A549 (cell line): ENCODE measurements around the gene GLP2R. TPM values are rescaled to one million over a fixed set of nuclear protein-coding genes. Genes with fewer than 3 reads are reported as not detected.

ENCODE experiments used
- BHLHE40 ChIP-seq: IDR thresholded peaks from 2 replicates; pipeline ENCODE4 v1.6.1; 2012; ENCODE audit warnings: low read depth, low read length, inconsistent platforms
- CBX2 ChIP-seq: fragments of 200-600 bp; sonication (generic); IDR thresholded peaks from 2 replicates; pipeline ENCODE4 v1.6.1; 2016; ENCODE audit warnings: low read depth, mild to moderate bottlenecking, borderline replicate concordance
- CHD2 ChIP-seq: fragments of 150-350 bp; IDR thresholded peaks from 2 replicates; pipeline ENCODE4 v1.6.1; 2014; ENCODE audit warnings: low read length; ENCODE audit not compliant: partially characterized antibody
- CHD4 ChIP-seq: fragments of 200-600 bp; sonication (generic); IDR thresholded peaks from 2 replicates; pipeline ENCODE4 v1.6.1; 2016; ENCODE audit warnings: antibody characterized with exemption, mild to moderate bottlenecking, borderline replicate concordance
- EHF ChIP-seq: fragments of 250-450 bp; sonication (Bioruptor Pico); IDR thresholded peaks from 2 replicates; pipeline ENCODE4 v1.5.0; 2020; ENCODE audit warnings: mild to moderate bottlenecking
- EP300 ChIP-seq, 2 experiments: fragments of >200 bp; sonication (Bioruptor Twin); formaldehyde crosslinking; IDR thresholded peaks; 2 replicates in 1 of 2; 3 replicates in 1 of 2; pipeline ENCODE4 v1.6.1; 2016 to 2017
- ESRRA ChIP-seq: fragments of 150-350 bp; IDR thresholded peaks from 2 replicates; pipeline ENCODE4 v1.6.1; 2014; ENCODE audit warnings: mild to moderate bottlenecking, low read length, borderline replicate concordance
- FOSB ChIP-seq: fragments of 250-450 bp; sonication (Bioruptor Pico); IDR thresholded peaks from 2 replicates; pipeline ENCODE4 v1.5.0; 2020; ENCODE audit warnings: mild to moderate bottlenecking, moderate library complexity
- FOSL2 ChIP-seq, 2 experiments: fragments of 450-650 bp in 1 of 2; fragments of >200 bp in 1 of 2; sonication (Bioruptor Twin) in 1 of 2; formaldehyde crosslinking; IDR thresholded peaks; 2 replicates each; pipeline versions ENCODE4 v1.5.0 to v1.6.1; 2016 to 2020; ENCODE audit warnings: mild to moderate bottlenecking in 1 of 2, moderate library complexity in 1 of 2
- GATA3 ChIP-seq: IDR thresholded peaks from 2 replicates; pipeline ENCODE4 v1.6.1; 2012; ENCODE audit warnings: borderline replicate concordance
- HDAC2 ChIP-seq: fragments of 200-600 bp; sonication (generic); IDR thresholded peaks from 2 replicates; pipeline ENCODE4 v1.6.1; 2016
- HOXA7 ChIP-seq: fragments of 250-450 bp; sonication (Bioruptor Pico); IDR thresholded peaks from 2 replicates; pipeline ENCODE4 v1.5.0; 2020; ENCODE audit warnings: mild to moderate bottlenecking, moderate library complexity
- HOXB5 ChIP-seq: fragments of 250-450 bp; sonication (Bioruptor Pico); IDR thresholded peaks from 2 replicates; pipeline ENCODE4 v1.5.0; 2020; ENCODE audit warnings: mild to moderate bottlenecking, moderate library complexity
- JUN ChIP-seq, 2 experiments: fragments of >200 bp; sonication (Bioruptor Twin); formaldehyde crosslinking; IDR thresholded peaks; 2 replicates in 1 of 2; 3 replicates in 1 of 2; pipeline ENCODE4 v1.6.1; 2016 to 2017
- JUNB ChIP-seq: fragments of >200 bp; sonication (Bioruptor Twin); formaldehyde crosslinking; IDR thresholded peaks from 2 replicates; pipeline ENCODE4 v1.6.1; 2016
- MAFK ChIP-seq: fragments of 450-650 bp; IDR thresholded peaks from 2 replicates; pipeline ENCODE4 v1.6.1; 2014; ENCODE audit not compliant: partially characterized antibody
- MYC ChIP-seq: IDR thresholded peaks from 2 replicates; pipeline ENCODE4 v1.6.1; 2012; ENCODE audit warnings: mild to moderate bottlenecking, inconsistent platforms, low read length, improper control_type of control experiment, borderline replicate concordance
- NFE2L2 ChIP-seq: fragments of 150-350 bp; conservative IDR thresholded peaks from 2 replicates; pipeline ENCODE4 v1.6.1; 2014; ENCODE audit warnings: low read length
- POLR2A ChIP-seq: IDR thresholded peaks from 2 replicates; pipeline ENCODE4 v1.6.1; 2012; ENCODE audit warnings: mild to moderate bottlenecking, low read length
- RAD21 ChIP-seq, 2 experiments: fragments of >200 bp in 1 of 2; sonication (Bioruptor Twin) in 1 of 2; formaldehyde crosslinking in 1 of 2; IDR thresholded peaks in 1 of 2; conservative IDR thresholded peaks in 1 of 2; 2 replicates in 1 of 2; 3 replicates in 1 of 2; pipeline ENCODE4 v1.6.1; 2012 to 2018; ENCODE audit warnings: inconsistent platforms in 1 of 2
- RARB ChIP-seq: fragments of 250-450 bp; sonication (Bioruptor Pico); IDR thresholded peaks from 2 replicates; pipeline ENCODE4 v1.8.0; 2021; ENCODE audit warnings: mild to moderate bottlenecking, moderate library complexity
- RCOR1 ChIP-seq: fragments of 150-350 bp; IDR thresholded peaks from 2 replicates; pipeline ENCODE4 v1.6.1; 2014; ENCODE audit warnings: antibody characterized with exemption, low read length, low read depth
- RFX5 ChIP-seq: fragments of 450-650 bp; IDR thresholded peaks from 2 replicates; pipeline ENCODE4 v1.7.1; 2014; ENCODE audit warnings: antibody characterized with exemption, mild to moderate bottlenecking, moderate library complexity
- SMC3 ChIP-seq: fragments of >200 bp; sonication (Bioruptor Twin); formaldehyde crosslinking; IDR thresholded peaks from 3 replicates; pipeline ENCODE4 v1.6.1; 2018; ENCODE audit warnings: inconsistent platforms
- SREBF2 ChIP-seq: fragments of 450-650 bp; IDR thresholded peaks from 2 replicates; pipeline ENCODE4 v1.6.1; 2014; ENCODE audit warnings: mild to moderate bottlenecking, moderate library complexity
- TFCP2L1 ChIP-seq: fragments of 250-450 bp; sonication (Bioruptor Pico); IDR thresholded peaks from 2 replicates; pipeline ENCODE4 v1.5.0; 2021; ENCODE audit warnings: mild to moderate bottlenecking
- ZC3H11A ChIP-seq: fragments of 450-650 bp; IDR thresholded peaks from 2 replicates; pipeline ENCODE4 v1.6.1; 2014; ENCODE audit warnings: antibody characterized with exemption, mild to moderate bottlenecking
- polyA plus RNA-seq, 4 experiments: library from polyadenylated mRNA; depleted of rRNA in 3 of 4; stranded (reverse); fragments of >200 nt; fragmentation: RNase III in 1 of 4; extraction: RNeasy Plus Mini Kit Qiagen cat#74134 plus additional on column Dnase treatment in 1 of 4; gene quantifications; 2 replicates in 3 of 4; 3 replicates in 1 of 4; pipeline ENCODE4 v1.2.3, GENCODE V29; 2011 to 2017
- TF ChIP-seq, protein P1 (sequence below): fragments of 450-650 bp; IDR thresholded peaks from 2 replicates; pipeline ENCODE4 v1.6.1; 2014; ENCODE audit warnings: antibody characterized with exemption
- TF ChIP-seq, protein P2 (sequence below): fragments of >200 bp; sonication (Bioruptor Twin); formaldehyde crosslinking; IDR thresholded peaks from 3 replicates; pipeline ENCODE4 v1.6.1; 2016
- TF ChIP-seq, protein P3 (sequence below): fragments of 200-600 bp; sonication (generic); IDR thresholded peaks from 2 replicates; pipeline ENCODE4 v1.6.1; 2016; ENCODE audit warnings: antibody characterized with exemption, mild to moderate bottlenecking, moderate library complexity
- TF ChIP-seq, protein P4 (sequence below): IDR thresholded peaks from 2 replicates; pipeline ENCODE4 v1.6.1; 2012
- TF ChIP-seq, protein P5 (sequence below): IDR thresholded peaks from 2 replicates; pipeline ENCODE4 v1.6.1; 2012

The GLP2R gene
- polyA plus RNA-seq, 2 of the 4 experiments (the other 2 are of a cell fraction): 27.9 to 48.7 TPM

DNA sequence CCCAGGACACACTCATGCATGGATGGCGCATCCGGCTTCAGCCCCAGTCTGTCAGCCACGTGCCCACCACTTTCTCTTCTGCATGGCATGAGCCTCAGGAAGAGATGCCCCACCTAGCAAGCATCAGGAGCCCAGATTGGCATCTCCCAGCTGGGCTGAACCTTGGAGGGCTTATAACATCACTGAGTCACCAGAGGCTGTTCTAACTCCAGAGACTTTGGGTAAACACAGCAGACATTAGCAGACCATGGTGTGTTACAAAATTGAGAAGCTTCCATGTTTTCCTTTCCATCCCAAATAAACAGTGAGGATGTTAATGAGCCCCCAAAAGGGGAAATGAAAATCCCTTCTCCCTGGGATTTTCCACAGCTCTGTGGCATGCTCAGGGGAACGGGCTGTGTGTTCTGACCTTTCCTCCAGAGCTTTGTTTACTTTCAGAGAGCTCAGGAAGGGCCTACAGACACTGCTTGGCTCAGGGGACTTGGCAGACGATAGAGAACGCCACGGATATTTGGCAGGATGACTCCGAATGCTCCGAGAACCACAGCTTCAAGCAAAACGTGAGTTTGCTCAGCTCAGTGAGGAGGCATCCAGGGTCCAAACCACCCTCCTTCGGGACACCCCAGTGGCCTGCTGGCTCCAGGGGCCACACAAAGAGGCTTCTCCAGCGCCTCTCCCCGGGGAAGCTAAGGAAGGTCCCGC lies 16.5 kb downstream of the GLP2R start (continued):
- TF ChIP-seq, protein P1, sequence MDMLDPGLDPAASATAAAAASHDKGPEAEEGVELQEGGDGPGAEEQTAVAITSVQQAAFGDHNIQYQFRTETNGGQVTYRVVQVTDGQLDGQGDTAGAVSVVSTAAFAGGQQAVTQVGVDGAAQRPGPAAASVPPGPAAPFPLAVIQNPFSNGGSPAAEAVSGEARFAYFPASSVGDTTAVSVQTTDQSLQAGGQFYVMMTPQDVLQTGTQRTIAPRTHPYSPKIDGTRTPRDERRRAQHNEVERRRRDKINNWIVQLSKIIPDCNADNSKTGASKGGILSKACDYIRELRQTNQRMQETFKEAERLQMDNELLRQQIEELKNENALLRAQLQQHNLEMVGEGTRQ: peak; percentile 74
- TF ChIP-seq JUNB: peak; percentile 92
- no peak for TF ChIP-seq RCOR1
- TF ChIP-seq JUN (IDR thresholded peaks at IDR 0.05): peak; percentile 89 to 91; a peak in 4 of 5 replicates
- TF ChIP-seq NFE2L2: no peak
- peak; percentile 74 for TF ChIP-seq FOSL2 (IDR thresholded peaks at IDR 0.05)
- peak; percentile 88 for TF ChIP-seq FOSL2 (CRISPR knock-in tag; IDR thresholded peaks at IDR 0.05)
- TF ChIP-seq, protein P2, sequence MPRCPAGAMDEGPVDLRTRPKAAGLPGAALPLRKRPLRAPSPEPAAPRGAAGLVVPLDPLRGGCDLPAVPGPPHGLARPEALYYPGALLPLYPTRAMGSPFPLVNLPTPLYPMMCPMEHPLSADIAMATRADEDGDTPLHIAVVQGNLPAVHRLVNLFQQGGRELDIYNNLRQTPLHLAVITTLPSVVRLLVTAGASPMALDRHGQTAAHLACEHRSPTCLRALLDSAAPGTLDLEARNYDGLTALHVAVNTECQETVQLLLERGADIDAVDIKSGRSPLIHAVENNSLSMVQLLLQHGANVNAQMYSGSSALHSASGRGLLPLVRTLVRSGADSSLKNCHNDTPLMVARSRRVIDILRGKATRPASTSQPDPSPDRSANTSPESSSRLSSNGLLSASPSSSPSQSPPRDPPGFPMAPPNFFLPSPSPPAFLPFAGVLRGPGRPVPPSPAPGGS: peak; percentile 72; the same call in 2 of the 3 replicates
- TF ChIP-seq ZC3H11A: no peak
- peak; percentile 76 for TF ChIP-seq HOXB5
- TF ChIP-seq MAFK: no peak
- TF ChIP-seq, protein P3, sequence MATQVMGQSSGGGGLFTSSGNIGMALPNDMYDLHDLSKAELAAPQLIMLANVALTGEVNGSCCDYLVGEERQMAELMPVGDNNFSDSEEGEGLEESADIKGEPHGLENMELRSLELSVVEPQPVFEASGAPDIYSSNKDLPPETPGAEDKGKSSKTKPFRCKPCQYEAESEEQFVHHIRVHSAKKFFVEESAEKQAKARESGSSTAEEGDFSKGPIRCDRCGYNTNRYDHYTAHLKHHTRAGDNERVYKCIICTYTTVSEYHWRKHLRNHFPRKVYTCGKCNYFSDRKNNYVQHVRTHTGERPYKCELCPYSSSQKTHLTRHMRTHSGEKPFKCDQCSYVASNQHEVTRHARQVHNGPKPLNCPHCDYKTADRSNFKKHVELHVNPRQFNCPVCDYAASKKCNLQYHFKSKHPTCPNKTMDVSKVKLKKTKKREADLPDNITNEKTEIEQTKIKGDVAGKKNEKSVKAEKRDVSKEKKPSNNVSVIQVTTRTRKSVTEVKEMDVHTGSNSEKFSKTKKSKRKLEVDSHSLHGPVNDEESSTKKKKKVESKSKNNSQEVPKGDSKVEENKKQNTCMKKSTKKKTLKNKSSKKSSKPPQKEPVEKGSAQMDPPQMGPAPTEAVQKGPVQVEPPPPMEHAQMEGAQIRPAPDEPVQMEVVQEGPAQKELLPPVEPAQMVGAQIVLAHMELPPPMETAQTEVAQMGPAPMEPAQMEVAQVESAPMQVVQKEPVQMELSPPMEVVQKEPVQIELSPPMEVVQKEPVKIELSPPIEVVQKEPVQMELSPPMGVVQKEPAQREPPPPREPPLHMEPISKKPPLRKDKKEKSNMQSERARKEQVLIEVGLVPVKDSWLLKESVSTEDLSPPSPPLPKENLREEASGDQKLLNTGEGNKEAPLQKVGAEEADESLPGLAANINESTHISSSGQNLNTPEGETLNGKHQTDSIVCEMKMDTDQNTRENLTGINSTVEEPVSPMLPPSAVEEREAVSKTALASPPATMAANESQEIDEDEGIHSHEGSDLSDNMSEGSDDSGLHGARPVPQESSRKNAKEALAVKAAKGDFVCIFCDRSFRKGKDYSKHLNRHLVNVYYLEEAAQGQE: no peak
- 0 out of 2 replicates have a peak, but pooled peaks have one; percentile 51 for TF ChIP-seq BHLHE40
- TF ChIP-seq EHF (CRISPR knock-in tag): peak; percentile 86; the same call in 1 of the 2 replicates
- TF ChIP-seq CHD2: no peak
- TF ChIP-seq RAD21 (conservative IDR thresholded peaks at IDR 0.05 in 1 of 2, IDR thresholded peaks at IDR 0.05 in 1 of 2): peak; percentile 38 to 49
- 0 out of 2 replicates have a peak, but pooled peaks have one; percentile 56 for TF ChIP-seq FOSB (CRISPR knock-in tag)
- no peak for TF ChIP-seq CHD4
- TF ChIP-seq ESRRA: no peak
- no peak for TF ChIP-seq POLR2A
- TF ChIP-seq EP300 (IDR thresholded peaks at IDR 0.05): peak; percentile 83 to 88
- TF ChIP-seq CBX2: no peak
- no peak; the same call in 1 of the 2 replicates for TF ChIP-seq MYC
- TF ChIP-seq SREBF2: no peak
- 0 out of 2 replicates have a peak, but pooled peaks have one; percentile 40 for TF ChIP-seq RARB (CRISPR knock-in tag)
- 0 out of 2 replicates have a peak, but pooled peaks have one; percentile 17 for TF ChIP-seq RFX5
- TF ChIP-seq GATA3: peak; percentile 93
- peak; percentile 42; the same call in 2 of the 3 replicates for TF ChIP-seq SMC3
- TF ChIP-seq TFCP2L1 (CRISPR knock-in tag): 0 out of 2 replicates have a peak, but pooled peaks have one; percentile 58
- peak; percentile 84 for TF ChIP-seq HOXA7 (CRISPR knock-in tag)
- TF ChIP-seq HDAC2: no peak
- TF ChIP-seq, protein P4, sequence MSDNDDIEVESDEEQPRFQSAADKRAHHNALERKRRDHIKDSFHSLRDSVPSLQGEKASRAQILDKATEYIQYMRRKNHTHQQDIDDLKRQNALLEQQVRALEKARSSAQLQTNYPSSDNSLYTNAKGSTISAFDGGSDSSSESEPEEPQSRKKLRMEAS: peak; percentile 98
- TF ChIP-seq, protein P5, sequence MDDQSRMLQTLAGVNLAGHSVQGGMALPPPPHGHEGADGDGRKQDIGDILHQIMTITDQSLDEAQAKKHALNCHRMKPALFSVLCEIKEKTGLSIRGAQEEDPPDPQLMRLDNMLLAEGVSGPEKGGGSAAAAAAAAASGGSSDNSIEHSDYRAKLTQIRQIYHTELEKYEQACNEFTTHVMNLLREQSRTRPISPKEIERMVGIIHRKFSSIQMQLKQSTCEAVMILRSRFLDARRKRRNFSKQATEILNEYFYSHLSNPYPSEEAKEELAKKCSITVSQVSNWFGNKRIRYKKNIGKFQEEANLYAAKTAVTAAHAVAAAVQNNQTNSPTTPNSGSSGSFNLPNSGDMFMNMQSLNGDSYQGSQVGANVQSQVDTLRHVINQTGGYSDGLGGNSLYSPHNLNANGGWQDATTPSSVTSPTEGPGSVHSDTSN: no peak
